ENCODE results near the gene EIF4H.

- TF ChIP-seq RBBP5 (IDR thresholded peaks at IDR 0.05; ENCODE audit: borderline replicate concordance, insufficient read depth, low read length, poor library complexity, severe bottlenecking) (no peak), SIN3B (IDR thresholded peaks at IDR 0.05; ENCODE audit: low read depth) (no peak), CTCF (IDR thresholded peaks at IDR 0.05 in 2 of 3, conservative IDR thresholded peaks at IDR 0.05 in 1 of 3; ENCODE audit: insufficient read depth in 2 of 3, low read depth in 1 of 3, low read length in 3 of 3) (no peak), EP400 (IDR thresholded peaks at IDR 0.05) (no peak), ATF3 (IDR thresholded peaks at IDR 0.05) (no peak), ATF3 (CRISPR knock-in tag; conservative IDR thresholded peaks at IDR 0.05) (no peak), KLF1 (tag; IDR thresholded peaks at IDR 0.05) (no peak), JUND (IDR thresholded peaks at IDR 0.05; ENCODE audit: borderline replicate concordance, low read depth, low read length) (no peak), JUND (tag; IDR thresholded peaks at IDR 0.05; ENCODE audit: borderline replicate concordance, low read depth, low read length) (no peak), EZH2 (IDR thresholded peaks at IDR 0.05; ENCODE audit: borderline replicate concordance, low read depth, low read length) (no peak), RAD51 (IDR thresholded peaks at IDR 0.05; ENCODE audit: borderline replicate concordance, low read depth) (no peak), CBX2 (IDR thresholded peaks at IDR 0.05; ENCODE audit: insufficient read depth, low read length, poor library complexity, severe bottlenecking) (no peak), PCBP1 (IDR thresholded peaks at IDR 0.05; ENCODE audit: low read depth, low read length, poor library complexity, severe bottlenecking) (no peak), GABPB2 (CRISPR knock-in tag; conservative IDR thresholded peaks at IDR 0.05) (no peak)
- TF ChIP-seq, protein P1, sequence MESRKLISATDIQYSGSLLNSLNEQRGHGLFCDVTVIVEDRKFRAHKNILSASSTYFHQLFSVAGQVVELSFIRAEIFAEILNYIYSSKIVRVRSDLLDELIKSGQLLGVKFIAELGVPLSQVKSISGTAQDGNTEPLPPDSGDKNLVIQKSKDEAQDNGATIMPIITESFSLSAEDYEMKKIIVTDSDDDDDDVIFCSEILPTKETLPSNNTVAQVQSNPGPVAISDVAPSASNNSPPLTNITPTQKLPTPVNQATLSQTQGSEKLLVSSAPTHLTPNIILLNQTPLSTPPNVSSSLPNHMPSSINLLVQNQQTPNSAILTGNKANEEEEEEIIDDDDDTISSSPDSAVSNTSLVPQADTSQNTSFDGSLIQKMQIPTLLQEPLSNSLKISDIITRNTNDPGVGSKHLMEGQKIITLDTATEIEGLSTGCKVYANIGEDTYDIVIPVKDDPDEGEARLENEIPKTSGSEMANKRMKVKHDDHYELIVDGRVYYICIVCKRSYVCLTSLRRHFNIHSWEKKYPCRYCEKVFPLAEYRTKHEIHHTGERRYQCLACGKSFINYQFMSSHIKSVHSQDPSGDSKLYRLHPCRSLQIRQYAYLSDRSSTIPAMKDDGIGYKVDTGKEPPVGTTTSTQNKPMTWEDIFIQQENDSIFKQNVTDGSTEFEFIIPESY (CRISPR knock-in tag; IDR thresholded peaks at IDR 0.05), result no peak
These were observed 57.1 kb downstream of the EIF4H start for GRCh38 chr7:74231232-74231590.

All from K562 (cell line).